K562 (cell line): ENCODE results near the gene NRDE2. TPM values are rescaled to one million over a fixed set of nuclear protein-coding genes. Genes with fewer than 3 reads are reported as not detected.

Experiments used
- ATAC-seq: fragments of 200-7000 bp; cut with Tn5 transposase; 3 replicates; pipeline ENCODE4 v1.9.1; 2020; ENCODE audit warnings: moderate library complexity
- BruUV-seq: library from RNA; stranded (reverse); fragments of 400-500 nt; replicated peaks from 2 replicates; lab custom pipeline; 2021; lab: Mats Ljungman, UMichigan
- CTCF ChIA-PET: fragments of 300-600 bp; formaldehyde crosslinking; extraction: SDS; loops from one replicate; lab custom pipeline; 2021; ENCODE audit warnings: low intra/inter-chr PET ratio; lab: Yijun Ruan, JAX
- POLR2A ChIA-PET: fragments of 300-600, 350-650 bp; sonication (Branson Sonifier 250); formaldehyde crosslinking; extraction: SDS; loops from one replicate; lab custom pipeline; 2021; ENCODE audit warnings: antibody characterized with exemption, inconsistent platforms; lab: Yijun Ruan, JAX
- DNase-seq, 4 experiments: peaks; one replicate each; pipeline versions ENCODE4 v3.0.0 to v3.0.0-alpha.2; 2011 to 2018; ENCODE audit warnings: low spot score in 3 of 4, mixed read lengths in 3 of 4; ENCODE audit errors: extremely low read depth in 1 of 4
- FAIRE-seq: peaks from 2 replicates; lab custom pipeline; 2011; peaks lifted over from hg19 to GRCh38; lab: Jason Lieb, UNC
- H2AFZ ChIP-seq: 2 replicates; pipeline ENCODE4 v1.6.0; 2011; ENCODE audit warnings: low read depth, low read length, control low read depth, inconsistent platforms
- H3K27ac ChIP-seq: fragments of 200-600 bp; 3 replicates; pipeline ENCODE4 v1.8.0; 2011; ENCODE audit warnings: low read depth, mild to moderate bottlenecking, control low read depth, inconsistent platforms, low read length, moderate library complexity, mixed read lengths; ENCODE audit errors: extremely low read depth
- H3K27me3 ChIP-seq, 2 experiments: fragments of 300-600 bp in 1 of 2; 2 replicates in 1 of 2; 3 replicates in 1 of 2; pipeline versions ENCODE4 v1.6.0 to v1.8.0; 2011; ENCODE audit warnings: inconsistent platforms in 2 of 2, low read length in 2 of 2, mild to moderate bottlenecking in 1 of 2, mixed read lengths in 1 of 2, moderate library complexity in 1 of 2; ENCODE audit not compliant: control insufficient read depth in 2 of 2, insufficient read depth in 2 of 2
- H3K36me3 ChIP-seq: fragments of 300-600 bp; 3 replicates; pipeline ENCODE4 v1.8.0; 2011; ENCODE audit warnings: mild to moderate bottlenecking, low read length, inconsistent platforms; ENCODE audit not compliant: control insufficient read depth, insufficient read depth
- H3K4me1 ChIP-seq, 2 experiments: fragments of 200-600 bp in 1 of 2; replicated peaks in 1 of 2; 2 replicates in 1 of 2; 3 replicates in 1 of 2; pipeline versions ENCODE4 v1.5.1 to v1.8.0; 2011; ENCODE audit warnings: inconsistent platforms in 2 of 2, low read length in 2 of 2, mild to moderate bottlenecking in 1 of 2, mixed read lengths in 1 of 2, moderate library complexity in 1 of 2; ENCODE audit not compliant: control insufficient read depth in 2 of 2, insufficient read depth in 2 of 2
- H3K4me2 ChIP-seq: 2 replicates; pipeline ENCODE4 v1.6.1; 2011; ENCODE audit warnings: low read length, control low read depth, inconsistent platforms, mixed read lengths; ENCODE audit not compliant: insufficient read depth
- H3K4me3 ChIP-seq: fragments of 200-600 bp; sonication (generic), shearing (Covaris generic); 2 replicates; pipeline ENCODE4 v1.5.1; 2016; ENCODE audit warnings: control low read depth, inconsistent platforms
- H3K79me2 ChIP-seq: fragments of 200-600 bp; 3 replicates; pipeline ENCODE4 v1.8.0; 2011; ENCODE audit warnings: low read length, inconsistent platforms; ENCODE audit not compliant: control insufficient read depth, insufficient read depth
- H3K9ac ChIP-seq, 2 experiments: 2 replicates each; pipeline versions ENCODE4 v1.6.0 to v1.6.1; 2011; ENCODE audit warnings: low read depth in 2 of 2, low read length in 2 of 2, control low read depth in 1 of 2, inconsistent platforms in 1 of 2, mild to moderate bottlenecking in 1 of 2, mixed read lengths in 1 of 2; ENCODE audit not compliant: insufficient read depth in 1 of 2
- H3K9me1 ChIP-seq: one replicate; pipeline ENCODE4 v1.6.0; 2011; ENCODE audit warnings: inconsistent platforms, mild to moderate bottlenecking, low read length, moderate library complexity; ENCODE audit not compliant: control insufficient read depth, insufficient read depth
- H3K9me3 ChIP-seq: replicated peaks from 2 replicates; pipeline ENCODE4 v1.5.1; 2011; ENCODE audit warnings: low read depth, low read length, inconsistent platforms; ENCODE audit not compliant: control insufficient read depth, insufficient read depth
- H4K20me1 ChIP-seq: replicated peaks from 2 replicates; pipeline ENCODE4 v1.6.1; 2011; ENCODE audit warnings: low read length, inconsistent platforms, mixed read lengths; ENCODE audit not compliant: control insufficient read depth, insufficient read depth
- ELF2 ChIP-seq: fragments of 250-450 bp; sonication (Bioruptor Pico); IDR thresholded peaks from 2 replicates; pipeline ENCODE4 v1.5.0; 2021; ENCODE audit warnings: mild to moderate bottlenecking
- FUS ChIP-seq: fragments of 200-400 bp; formaldehyde crosslinking; optimal IDR thresholded peaks from 2 replicates; pipeline ENCODE3; 2017; ENCODE audit warnings: low read depth, low read length
- GATAD2B ChIP-seq: fragments of 450-650 bp; IDR thresholded peaks from 2 replicates; pipeline ENCODE4 v1.6.1; 2017; ENCODE audit warnings: mild to moderate bottlenecking, borderline replicate concordance
- HCFC1 ChIP-seq: IDR thresholded peaks from 2 replicates; pipeline ENCODE4 v1.6.1; 2012; ENCODE audit warnings: low read depth, low read length, improper control_type of control experiment
- KAT2B ChIP-seq: IDR thresholded peaks from one replicate; pipeline ENCODE4 v1.6.1; 2012; ENCODE audit warnings: low read depth, mild to moderate bottlenecking, control low read depth, inconsistent platforms, low read length, moderate library complexity
- PKNOX1 ChIP-seq: fragments of 450-650 bp; IDR thresholded peaks from 2 replicates; pipeline ENCODE4 v1.6.1; 2016
- RBM22 ChIP-seq: fragments of 200-400 bp; formaldehyde crosslinking; IDR thresholded peaks from 2 replicates; pipeline ENCODE4 v1.6.1; 2018; ENCODE audit warnings: low read length, low read depth; ENCODE audit not compliant: poor library complexity, severe bottlenecking
- SPI1 ChIP-seq: IDR thresholded peaks from 2 replicates; pipeline ENCODE4 v1.6.1; 2011; ENCODE audit warnings: low read depth, low read length, control low read depth, borderline replicate concordance
- ZKSCAN1 ChIP-seq: fragments of 150-350 bp; IDR thresholded peaks from 2 replicates; pipeline ENCODE4 v1.6.1; 2016; ENCODE audit warnings: low read depth, low read length
- ZNF444 ChIP-seq: fragments of 250-450 bp; sonication (Bioruptor Pico); IDR thresholded peaks from 2 replicates; pipeline ENCODE4 v1.4.0; 2020; ENCODE audit warnings: mild to moderate bottlenecking, moderate library complexity
- ZSCAN32 ChIP-seq: fragments of 450-650 bp; formaldehyde crosslinking; IDR thresholded peaks from 2 replicates; pipeline ENCODE4 v1.4.0; 2020; ENCODE audit warnings: mild to moderate bottlenecking, moderate library complexity
- WGBS: fragments of 100-300 bp; shearing (Covaris generic); methylation state at CpG from one replicate; pipeline ENCODE4 v1.1.6; 2016; ENCODE audit warnings: low coverage, mixed read lengths; ENCODE audit not compliant: insufficient coverage; ENCODE audit errors: missing lambda C conversion rate; 5-methylcytosine and 5-hydroxymethylcytosine counted together
- in situ Hi-C: fragments of 300-500 bp; cut with MboI; formaldehyde crosslinking; loops from 4 replicates; pipeline ENCODE4 v1.15.0; 2018; ENCODE audit warnings: inconsistent platforms, mixed read lengths
- intact Hi-C: fragments of 100-400 bp; cut with micrococcal nuclease; formaldehyde crosslinking; loops from 2 replicates; pipeline ENCODE4 v1.14.2; 2022
- polyA plus RNA-seq, 8 experiments: library from polyadenylated mRNA; depleted of rRNA in 4 of 8; stranded (reverse) in 5 of 8; unstranded in 3 of 8; fragments of >200 nt; fragmentation: Nextera tagmentation in 2 of 8; fragmentation: Illumina TruSeq in 1 of 8; extraction: Ambion mirVana in 2 of 8; extraction: Trizol in 1 of 8; gene quantifications; 2 replicates each; pipeline versions ENCODE4 v1.2.1 to v1.2.3, GENCODE V29; 2011 to 2014; ENCODE audit warnings: inconsistent platforms in 1 of 8, missing spikeins in 1 of 8
- total RNA-seq, 7 experiments: library from RNA; depleted of rRNA in 6 of 7; stranded (reverse); fragments of >200 nt in 6 of 7; fragmentation: Illumina TruSeq in 2 of 7; extraction: Trizol in 2 of 7; gene quantifications; 2 replicates each; pipeline versions ENCODE4 v1.2.1 to v1.2.3, GENCODE V29; 2011 to 2021; ENCODE audit warnings: low replicate concordance in 1 of 7
- TF ChIP-seq, protein P1 (sequence below): fragments of 450-650 bp; formaldehyde crosslinking; IDR thresholded peaks from 2 replicates; pipeline ENCODE4 v1.4.0; 2020; ENCODE audit warnings: mild to moderate bottlenecking, moderate library complexity

NRDE2 gene
- total and polyA plus RNA-seq, 9 of the 15 experiments (the other 6 are each of a cell fraction or from before 2014, with no cell fraction given) = 3.3 to 15.0 (median 8.4) TPM

DNA sequence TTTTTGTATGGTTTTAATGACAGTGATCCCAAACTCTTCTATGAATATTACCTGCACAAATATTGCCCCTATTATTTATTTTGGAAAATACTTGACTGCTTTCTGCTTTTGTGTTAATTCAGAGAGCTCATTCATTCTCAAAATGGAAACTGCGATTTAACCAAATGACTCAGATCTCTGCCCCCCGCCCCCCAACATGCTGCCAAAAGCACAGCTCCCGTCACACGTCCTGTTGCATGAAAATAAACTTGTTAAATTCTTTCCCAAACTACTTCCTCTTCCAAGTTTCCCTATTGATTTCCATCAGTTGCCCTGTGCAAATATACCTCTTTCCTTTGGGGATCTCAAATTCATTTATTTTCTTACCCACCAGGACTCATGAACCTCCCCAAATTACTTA, 18.0 kb upstream of the NRDE2 start:
- Histone ChIP-seq H3K9ac (no peak overlapping the region), H3K4me2 (no peak overlapping the region), H2AFZ (no peak overlapping the region), H3K4me3 (no peak overlapping the region), H3K79me2 (no peaks in the 10 kb centered on the region), H3K9me3 (no peaks in the 10 kb centered on the region), H3K4me1 (no peaks in the 10 kb centered on the region), H3K36me3 (no peaks in the 10 kb centered on the region), H3K9me1 (no peaks in the 10 kb centered on the region), H4K20me1 (no peaks in the 10 kb centered on the region), H3K27ac (no peak overlapping the region), H3K27me3 (no peaks in the 10 kb centered on the region)
- DNase-seq = no peak
- no TSS peak for BruUV-seq
- ChIA-PET POLR2A (interaction anchor here (1.1 kb wide), 1 partner anchor 10 kb away, joined by 4 read pairs; no protein-coding TSS in a partner anchor), CTCF (no interaction called here)
- intact Hi-C loops (no loop called here), in situ Hi-C loops (no loop called here)
- WGBS = 3% methylated on average over 4 of the region's 4 CpGs
- no peak for ATAC-seq
- FAIRE-seq = no peak
- TF ChIP-seq KAT2B = no peak
- TF ChIP-seq ZNF444 = no peak
- no peak for TF ChIP-seq ELF2 (CRISPR knock-in tag)
- TF ChIP-seq FUS = no peak
- no peak for TF ChIP-seq RBM22
- TF ChIP-seq SPI1 = no peak
- no peak for TF ChIP-seq ZSCAN32 (CRISPR knock-in tag)
- no peak for TF ChIP-seq HCFC1
- TF ChIP-seq, protein P1, sequence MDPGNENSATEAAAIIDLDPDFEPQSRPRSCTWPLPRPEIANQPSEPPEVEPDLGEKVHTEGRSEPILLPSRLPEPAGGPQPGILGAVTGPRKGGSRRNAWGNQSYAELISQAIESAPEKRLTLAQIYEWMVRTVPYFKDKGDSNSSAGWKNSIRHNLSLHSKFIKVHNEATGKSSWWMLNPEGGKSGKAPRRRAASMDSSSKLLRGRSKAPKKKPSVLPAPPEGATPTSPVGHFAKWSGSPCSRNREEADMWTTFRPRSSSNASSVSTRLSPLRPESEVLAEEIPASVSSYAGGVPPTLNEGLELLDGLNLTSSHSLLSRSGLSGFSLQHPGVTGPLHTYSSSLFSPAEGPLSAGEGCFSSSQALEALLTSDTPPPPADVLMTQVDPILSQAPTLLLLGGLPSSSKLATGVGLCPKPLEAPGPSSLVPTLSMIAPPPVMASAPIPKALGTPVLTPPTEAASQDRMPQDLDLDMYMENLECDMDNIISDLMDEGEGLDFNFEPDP (CRISPR knock-in tag) = no peak
- TF ChIP-seq ZKSCAN1 = no peak
- TF ChIP-seq GATAD2B = no peak
- TF ChIP-seq PKNOX1 = no peak
